Activated T-cell treated with anti-CD3 and anti-CD28 coated beads, Interleukin-2, amount 50 U/mL, for 24 hours (primary cell): ENCODE results near the gene PDK2.
A peak's percentile ranks its signal among the peaks of the same experiment; 100 is the strongest.
"Not testable (repeated sequence)": the region's sequence is repeated elsewhere in the genome, so short reads cannot be mapped to it uniquely, and the experiment has no call there.

Experiments
- DNase-seq: peaks from one replicate; pipeline ENCODE4 v3.0.0-alpha.2; 2020
- H3K27ac Mint-ChIP-seq: 2 replicates; pipeline ENCODE4 v1.8.0; 2020; ENCODE audit warnings: mild to moderate bottlenecking, mixed read lengths
- H3K27me3 Mint-ChIP-seq: 2 replicates; pipeline ENCODE4 v1.8.0; 2020; ENCODE audit warnings: mixed read lengths
- H3K36me3 Mint-ChIP-seq: 2 replicates; pipeline ENCODE4 v1.8.0; 2020; ENCODE audit warnings: low read depth, mixed read lengths
- H3K4me1 Mint-ChIP-seq: 2 replicates; pipeline ENCODE4 v1.8.0; 2020; ENCODE audit warnings: low read depth, mixed read lengths
- H3K4me3 Mint-ChIP-seq: 2 replicates; pipeline ENCODE4 v1.8.0; 2020; ENCODE audit warnings: mild to moderate bottlenecking, moderate library complexity, mixed read lengths
- H3K9me3 Mint-ChIP-seq: 2 replicates; pipeline ENCODE4 v1.8.0; 2020; ENCODE audit warnings: mixed read lengths

PDK2 gene

DNA sequence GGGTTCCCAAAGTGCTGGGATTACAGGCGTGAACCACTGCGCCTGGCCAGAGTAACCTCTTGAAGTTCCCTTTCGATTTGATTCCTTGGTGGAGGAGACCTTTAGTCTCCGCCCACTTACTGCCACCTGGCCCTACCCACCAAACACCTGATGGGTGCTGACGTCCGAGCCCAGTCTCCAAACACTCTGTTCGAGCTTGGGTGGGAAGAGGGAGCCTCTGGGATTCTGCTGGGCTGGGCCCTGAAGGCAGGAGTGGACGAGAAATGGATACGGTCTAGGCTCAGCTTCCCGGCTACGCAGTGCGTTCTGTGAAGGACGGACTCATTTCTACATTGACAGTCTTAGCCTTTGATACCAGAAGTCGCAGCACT is 40.1 kb upstream of the PDK2 start:
- H3K4me1 Mint-ChIP-seq, result peaks cover 48% of the 10 kb centered on the region
- peaks cover 7% of the 10 kb centered on the region for H3K27me3 Mint-ChIP-seq
- DNase-seq, result peak; percentile 39
- no peaks in the 10 kb centered on the region for H3K9me3 Mint-ChIP-seq
- H3K27ac Mint-ChIP-seq, result no peak overlapping the region
- peak overlapping the region; percentile 85 for H3K4me3 Mint-ChIP-seq
- peaks cover 3% of the 10 kb centered on the region for H3K36me3 Mint-ChIP-seq

DNA sequence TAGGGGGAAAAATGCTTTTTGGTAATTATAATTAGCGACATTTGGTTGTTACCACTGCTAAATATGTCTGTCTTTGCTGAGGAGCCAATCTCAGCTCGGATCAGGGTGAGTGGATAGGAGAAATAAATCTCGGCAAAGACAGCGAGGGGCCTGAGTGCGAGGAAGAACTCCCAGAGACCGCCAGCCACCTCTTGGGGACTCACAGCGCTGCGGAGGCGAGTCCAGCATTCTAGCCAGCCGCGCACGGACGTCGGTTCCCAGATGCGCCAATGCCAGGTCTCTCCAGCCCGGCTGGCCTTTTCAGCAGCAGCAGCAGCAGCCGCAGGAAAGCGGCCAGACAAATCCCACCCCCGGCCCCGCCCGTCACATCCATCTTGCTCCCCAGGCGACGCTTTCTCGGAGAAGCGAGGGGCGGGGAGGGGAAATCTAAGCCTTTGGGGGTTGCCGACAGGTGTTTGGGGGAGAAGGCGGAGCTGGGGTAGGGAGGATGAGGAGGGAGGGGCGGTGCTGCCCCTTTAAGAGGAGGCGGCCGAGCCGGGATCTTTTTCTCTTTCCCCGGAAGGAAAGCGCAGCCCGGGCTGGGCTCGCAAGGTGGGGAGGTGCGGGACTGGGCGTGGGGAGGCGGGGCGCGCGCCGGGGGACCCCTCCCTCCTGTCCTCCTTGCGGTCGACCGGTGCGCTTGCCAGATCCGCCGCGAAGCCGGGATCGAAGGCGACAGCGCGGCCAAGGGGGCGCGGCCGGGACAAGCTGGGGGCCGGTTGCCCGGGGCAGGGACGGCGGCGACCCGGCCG is 39.5 kb upstream of the PDK2 start, which contains the start of gene ITGA3:
Gene ITGA3, plus strand, starts transcription at position 685 of the 791 bp plus-strand sequence. CDS start 330 bp downstream, outside the sequence.
- DNase-seq, result peak; percentile 76

DNA sequence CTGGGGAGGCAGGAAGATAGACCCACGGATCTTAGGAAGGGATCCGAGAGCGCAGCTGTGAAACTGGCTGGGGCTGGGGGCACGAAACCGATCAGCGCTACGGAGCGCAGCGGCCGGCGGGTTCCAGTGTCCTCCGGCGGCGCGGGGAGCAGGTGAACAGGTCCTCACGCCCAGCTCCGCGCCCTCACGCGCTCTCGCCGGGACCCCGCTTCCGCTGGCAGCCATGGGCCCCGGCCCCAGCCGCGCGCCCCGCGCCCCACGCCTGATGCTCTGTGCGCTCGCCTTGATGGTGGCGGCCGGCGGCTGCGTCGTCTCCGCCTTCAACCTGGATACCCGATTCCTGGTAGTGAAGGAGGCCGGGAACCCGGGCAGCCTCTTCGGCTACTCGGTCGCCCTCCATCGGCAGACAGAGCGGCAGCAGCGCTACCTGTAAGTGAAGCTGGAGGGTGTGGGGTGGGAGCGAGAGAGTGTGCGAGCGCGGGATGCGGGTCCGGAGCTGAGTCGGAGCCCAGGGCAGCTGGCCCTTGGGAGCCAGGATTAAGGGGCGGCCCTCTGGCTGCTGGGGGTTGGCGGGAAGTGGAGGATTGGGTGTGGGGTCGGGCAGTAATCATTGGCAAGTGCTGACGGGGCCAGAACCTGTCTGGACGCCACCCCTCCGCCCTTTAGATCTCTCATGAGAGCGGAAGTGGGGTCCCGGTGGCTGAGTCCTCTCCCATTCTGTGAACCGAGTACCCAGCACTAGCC is 38.8 kb upstream of the PDK2 start:
- Mint-ChIP-seq H3K36me3 (peaks cover 3% of the 10 kb centered on the region), H3K4me3 (peak overlapping the region; percentile 85), H3K27me3 (peaks cover 7% of the 10 kb centered on the region), H3K9me3 (no peaks in the 10 kb centered on the region), H3K4me1 (peaks cover 36% of the 10 kb centered on the region), H3K27ac (peak overlapping the region; percentile 67)
- DNase-seq, result peak; percentile 79

More for the DNA sequence above, 39.5 kb upstream of the PDK2 start, which contains the start of gene ITGA3:
- Mint-ChIP-seq H3K27ac (peak within 1 kb of the TSS; percentile 67), H3K27me3 (peaks cover 7% of the 10 kb centered on the region), H3K4me1 (peaks cover 43% of the 10 kb centered on the region), H3K9me3 (no peaks in the 10 kb centered on the region), H3K36me3 (peaks cover 3% of the 10 kb centered on the region), H3K4me3 (peak within 1 kb of the TSS; percentile 85)

DNA sequence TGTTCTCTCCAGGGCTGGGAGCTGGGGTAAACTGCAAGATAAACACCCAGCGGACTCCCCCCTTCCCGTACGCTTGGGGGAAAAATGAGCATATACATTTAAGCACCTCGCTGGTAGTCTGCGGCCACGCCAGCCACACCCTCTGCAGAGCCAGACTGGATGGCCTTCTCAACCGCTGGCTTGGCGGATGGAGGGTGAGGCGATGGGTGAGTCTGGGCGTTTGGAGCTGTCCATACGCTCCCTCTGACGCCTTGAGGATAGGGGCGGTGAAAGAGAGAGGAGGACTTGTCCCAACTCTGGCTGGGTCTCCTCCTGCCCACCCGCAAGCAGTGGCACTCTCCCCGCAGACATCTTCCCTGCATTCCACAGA is 38.2 kb upstream of the PDK2 start:
- peaks cover 7% of the 10 kb centered on the region for H3K27me3 Mint-ChIP-seq
- H3K27ac Mint-ChIP-seq, result no peak overlapping the region
- no peaks in the 10 kb centered on the region for H3K9me3 Mint-ChIP-seq
- peak; percentile 36 for DNase-seq
- peaks cover 3% of the 10 kb centered on the region for H3K36me3 Mint-ChIP-seq
- peaks cover 30% of the 10 kb centered on the region for H3K4me1 Mint-ChIP-seq
- H3K4me3 Mint-ChIP-seq, result peak overlapping the region; percentile 85

DNA sequence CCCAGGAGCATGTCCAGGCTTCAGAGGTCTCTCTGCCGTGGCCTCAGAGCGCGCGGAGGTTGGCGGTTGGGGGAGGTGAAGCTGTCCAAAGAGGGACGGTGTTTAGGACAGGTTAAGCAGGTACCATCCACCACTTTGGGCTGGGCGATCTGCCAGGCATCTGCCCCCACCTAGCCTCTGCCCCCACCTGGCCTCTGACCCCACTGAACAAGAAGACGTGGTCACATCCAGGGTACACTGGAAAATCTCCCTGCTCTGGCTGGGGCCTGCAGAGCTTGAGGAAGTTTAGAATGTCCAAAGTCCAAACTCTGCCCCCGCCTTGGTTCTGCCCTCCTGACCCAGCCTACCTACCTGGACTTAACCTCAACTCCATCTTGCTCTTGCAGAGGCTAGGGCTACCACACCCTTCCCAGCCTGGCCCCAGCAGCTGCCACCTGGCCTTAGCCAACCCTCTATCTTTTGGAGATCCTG is 37.6 kb upstream of the PDK2 start:
- peak overlapping the region; percentile 85 for H3K4me3 Mint-ChIP-seq
- H3K36me3 Mint-ChIP-seq, result peaks cover 3% of the 10 kb centered on the region
- no peak for DNase-seq
- no peak overlapping the region for H3K27ac Mint-ChIP-seq
- H3K27me3 Mint-ChIP-seq, result peaks cover 7% of the 10 kb centered on the region
- no peaks in the 10 kb centered on the region for H3K9me3 Mint-ChIP-seq
- H3K4me1 Mint-ChIP-seq, result peaks cover 26% of the 10 kb centered on the region

DNA sequence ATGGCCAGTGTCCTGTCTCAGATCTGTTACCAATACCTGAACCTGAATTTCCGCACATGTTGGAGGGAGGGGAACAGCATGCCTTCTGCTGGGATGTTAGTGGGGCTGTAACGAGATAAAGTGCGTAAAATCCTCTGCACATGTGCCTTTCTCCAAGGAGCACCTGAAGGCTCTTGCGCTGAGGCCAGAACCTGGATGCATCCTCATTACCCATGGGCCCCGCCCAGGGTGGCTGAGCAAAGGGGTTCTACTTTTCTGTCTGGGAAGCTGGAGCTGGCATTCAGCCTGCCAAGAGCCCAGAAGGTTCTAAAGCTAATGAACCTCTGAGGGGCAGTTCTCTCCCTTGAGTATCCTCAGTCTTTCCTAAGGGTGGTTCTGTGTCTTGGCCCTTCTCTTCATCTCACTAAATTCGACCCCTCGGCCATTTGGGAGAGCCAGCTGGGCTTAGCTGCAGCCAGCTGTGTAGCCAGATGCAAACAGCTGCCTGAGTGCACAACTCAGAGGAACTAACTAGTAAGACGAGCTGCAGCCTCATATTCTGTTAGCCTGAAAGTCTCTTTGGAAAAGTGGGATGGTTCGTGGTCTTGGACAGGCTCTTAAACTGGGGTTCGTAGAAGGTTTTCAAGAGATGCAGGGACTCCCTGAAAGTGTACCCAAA is 36.7 kb upstream of the PDK2 start:
- Mint-ChIP-seq H3K27ac (no peak overlapping the region), H3K27me3 (peaks cover 5% of the 10 kb centered on the region), H3K4me1 (peaks cover 23% of the 10 kb centered on the region), H3K36me3 (peaks cover 3% of the 10 kb centered on the region), H3K4me3 (no peak overlapping the region), H3K9me3 (no peaks in the 10 kb centered on the region)
- no peak for DNase-seq

DNA sequence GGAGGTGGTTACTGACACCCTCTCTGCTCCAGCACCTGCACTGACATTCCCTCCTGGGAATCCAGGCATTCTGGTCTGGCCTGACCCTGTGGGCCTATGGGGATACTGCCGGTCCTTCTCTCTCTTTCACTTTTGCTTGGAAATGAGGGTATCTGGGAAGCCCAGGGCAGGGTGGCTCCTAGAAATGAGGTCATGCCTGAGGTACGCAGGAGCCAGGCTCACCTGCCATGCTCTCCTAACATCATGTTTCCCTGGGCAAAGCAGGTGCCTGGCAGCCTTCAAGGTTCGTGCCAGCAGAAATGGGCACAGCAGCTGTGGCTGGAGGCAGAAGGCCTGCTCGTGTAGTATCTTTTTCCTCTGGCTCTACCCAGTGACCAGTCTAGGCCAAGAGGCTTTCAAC is 35.9 kb upstream of the PDK2 start:
- peak overlapping the region; percentile 15 for H3K27ac Mint-ChIP-seq

DNA sequence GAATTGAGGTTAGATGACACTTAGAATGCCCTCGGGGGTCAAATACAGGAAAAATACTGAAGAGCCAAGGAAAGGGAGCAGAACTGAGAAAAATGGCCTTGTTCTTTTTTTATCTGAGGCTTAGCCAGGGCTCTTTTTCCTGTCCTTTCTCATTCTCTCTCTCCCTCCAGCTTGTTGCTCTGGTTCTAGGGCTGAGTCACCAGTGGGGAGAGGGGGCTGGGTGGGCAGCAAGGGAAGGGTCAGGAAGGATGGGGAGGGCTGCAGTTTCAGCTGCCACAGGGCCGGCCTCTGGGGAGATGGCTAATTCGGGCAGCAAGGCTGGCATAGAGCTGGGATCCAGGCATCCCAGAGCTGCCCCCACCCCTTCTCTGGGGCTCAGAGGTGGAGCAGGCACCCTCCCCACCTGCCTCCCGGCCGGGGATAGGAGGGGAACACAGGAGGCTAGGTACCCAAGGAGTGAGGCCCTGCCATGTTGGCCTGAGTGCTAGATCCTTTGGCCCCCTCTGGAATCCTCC is 35.3 kb upstream of the PDK2 start:
- no peak overlapping the region for H3K4me3 Mint-ChIP-seq
- H3K36me3 Mint-ChIP-seq, result peaks cover 3% of the 10 kb centered on the region
- peaks cover 5% of the 10 kb centered on the region for H3K27me3 Mint-ChIP-seq
- peaks cover 23% of the 10 kb centered on the region for H3K4me1 Mint-ChIP-seq
- no peaks in the 10 kb centered on the region for H3K9me3 Mint-ChIP-seq
- H3K27ac Mint-ChIP-seq, result no peak overlapping the region
- DNase-seq, result no peak

More for the DNA sequence above, 35.9 kb upstream of the PDK2 start:
- H3K4me3 Mint-ChIP-seq, result no peak overlapping the region
- peaks cover 5% of the 10 kb centered on the region for H3K27me3 Mint-ChIP-seq
- DNase-seq, result no peak
- peaks cover 23% of the 10 kb centered on the region for H3K4me1 Mint-ChIP-seq
- H3K36me3 Mint-ChIP-seq, result peaks cover 3% of the 10 kb centered on the region
- H3K9me3 Mint-ChIP-seq, result no peaks in the 10 kb centered on the region

DNA sequence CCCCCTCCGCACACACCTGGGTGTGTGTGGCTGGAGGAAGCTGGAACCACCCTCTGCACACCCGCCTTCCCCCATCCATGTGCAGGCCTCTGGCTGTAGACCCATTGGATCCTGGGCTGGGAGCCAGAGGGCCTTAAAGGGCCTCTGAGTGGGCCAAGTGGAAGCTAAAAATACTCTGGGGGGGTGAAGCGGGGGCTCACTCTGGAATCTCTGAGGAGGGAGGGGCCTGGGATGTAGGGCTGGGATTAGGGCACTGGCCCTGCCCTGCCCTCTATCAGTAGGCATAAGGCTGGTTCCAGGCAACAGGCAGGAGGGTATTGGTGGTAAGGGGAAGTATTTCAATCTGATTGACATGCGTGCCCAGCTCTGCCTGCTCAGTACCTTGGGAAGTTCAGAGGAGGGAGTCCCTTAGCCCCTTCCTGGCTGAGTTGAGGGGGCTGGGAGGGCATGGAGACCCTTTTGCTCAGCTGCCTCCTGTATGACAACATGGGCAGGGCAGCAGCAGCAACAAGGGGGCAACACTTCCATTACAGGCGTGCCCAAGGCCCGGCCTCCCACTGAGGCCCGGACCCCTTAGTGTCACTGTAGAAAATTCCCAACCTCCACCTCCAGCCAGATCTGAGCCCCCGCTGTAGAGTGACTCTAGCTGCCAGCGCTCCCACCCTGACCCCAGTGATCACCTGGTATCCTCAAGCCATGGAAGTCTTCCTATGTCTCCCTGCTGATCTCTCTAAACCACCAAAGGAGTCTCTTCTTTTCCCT is 34.0 kb upstream of the PDK2 start:
- DNase-seq, result no peak
- H3K27me3 Mint-ChIP-seq, result no peaks in the 10 kb centered on the region
- no peak overlapping the region for H3K27ac Mint-ChIP-seq
- peaks cover 14% of the 10 kb centered on the region for H3K4me1 Mint-ChIP-seq
- peaks cover 3% of the 10 kb centered on the region for H3K36me3 Mint-ChIP-seq
- H3K4me3 Mint-ChIP-seq, result no peak overlapping the region
- no peaks in the 10 kb centered on the region for H3K9me3 Mint-ChIP-seq

DNA sequence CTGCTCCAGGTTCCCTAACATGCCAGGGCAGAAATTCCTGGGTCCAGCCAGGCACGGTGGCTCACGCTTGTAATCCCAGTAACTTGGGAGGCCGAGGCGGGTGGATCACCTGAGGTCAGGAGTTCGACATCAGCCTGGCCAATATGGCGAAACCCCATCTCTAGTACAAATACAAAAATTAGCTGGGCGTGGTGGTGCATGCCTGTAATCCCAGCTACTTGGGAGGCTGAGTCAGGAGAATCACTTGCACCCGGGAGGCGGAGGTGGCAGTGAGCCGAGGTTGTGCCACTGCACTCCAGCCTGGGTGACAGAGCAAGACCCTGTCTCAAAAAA is 33.5 kb upstream of the PDK2 start:
- not testable (repeated sequence) for H3K27me3 Mint-ChIP-seq, H3K4me3 Mint-ChIP-seq, H3K36me3 Mint-ChIP-seq, DNase-seq, H3K27ac Mint-ChIP-seq, H3K9me3 Mint-ChIP-seq
- peaks cover 11% of the 10 kb centered on the region for H3K4me1 Mint-ChIP-seq

DNA sequence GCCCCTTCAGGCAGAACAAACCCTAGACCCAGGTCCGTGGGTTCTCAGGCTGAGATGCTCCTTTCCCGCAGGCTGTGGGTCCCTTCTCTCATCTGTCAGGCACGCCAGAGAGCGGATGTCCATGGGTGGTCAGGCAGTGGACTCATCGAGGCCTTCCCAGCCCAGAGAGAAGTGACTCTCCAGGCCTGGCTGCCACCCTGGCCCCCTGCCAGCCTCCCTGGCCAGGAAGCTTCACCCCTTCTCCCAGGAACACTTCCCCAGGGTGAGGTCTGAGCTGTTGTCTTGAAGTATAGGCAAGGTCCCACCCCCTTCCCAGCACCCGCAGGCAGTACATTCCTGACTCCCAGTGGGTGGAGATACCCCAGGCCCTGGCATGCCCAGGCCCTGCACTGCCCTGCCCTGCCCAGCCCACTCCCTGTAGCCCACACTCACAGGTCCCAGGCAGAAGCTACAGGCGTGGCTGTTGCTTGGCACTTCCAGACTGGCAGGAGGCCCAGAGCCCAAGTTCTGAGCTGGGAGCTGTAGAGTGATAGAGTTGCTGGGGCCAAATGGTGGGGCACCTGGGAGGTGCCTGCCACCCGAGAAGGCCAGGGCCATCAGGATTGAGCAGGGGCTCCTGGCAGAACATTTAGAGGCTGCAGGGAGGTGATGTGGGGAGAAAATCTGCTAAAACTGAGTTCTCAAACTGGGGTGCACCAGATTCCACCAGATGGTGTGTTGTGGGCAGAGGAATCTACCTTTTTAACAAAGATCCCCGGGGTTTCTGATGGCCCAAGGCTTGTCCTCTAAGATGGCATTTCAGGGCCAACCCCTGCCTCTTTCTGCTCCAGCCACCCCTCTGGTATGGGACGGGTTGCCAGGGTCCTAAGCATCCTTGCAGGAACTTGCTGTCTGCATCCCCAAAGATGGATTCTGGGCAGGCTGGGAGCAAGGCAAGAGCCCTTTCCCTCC is 32.6 kb upstream of the PDK2 start:
- H3K9me3 Mint-ChIP-seq, result no peaks in the 10 kb centered on the region
- no peaks in the 10 kb centered on the region for H3K27me3 Mint-ChIP-seq
- no peak for DNase-seq
- H3K36me3 Mint-ChIP-seq, result no peaks in the 10 kb centered on the region
- peaks cover 4% of the 10 kb centered on the region for H3K4me1 Mint-ChIP-seq
- H3K27ac Mint-ChIP-seq, result no peak overlapping the region
- no peak overlapping the region for H3K4me3 Mint-ChIP-seq

DNA sequence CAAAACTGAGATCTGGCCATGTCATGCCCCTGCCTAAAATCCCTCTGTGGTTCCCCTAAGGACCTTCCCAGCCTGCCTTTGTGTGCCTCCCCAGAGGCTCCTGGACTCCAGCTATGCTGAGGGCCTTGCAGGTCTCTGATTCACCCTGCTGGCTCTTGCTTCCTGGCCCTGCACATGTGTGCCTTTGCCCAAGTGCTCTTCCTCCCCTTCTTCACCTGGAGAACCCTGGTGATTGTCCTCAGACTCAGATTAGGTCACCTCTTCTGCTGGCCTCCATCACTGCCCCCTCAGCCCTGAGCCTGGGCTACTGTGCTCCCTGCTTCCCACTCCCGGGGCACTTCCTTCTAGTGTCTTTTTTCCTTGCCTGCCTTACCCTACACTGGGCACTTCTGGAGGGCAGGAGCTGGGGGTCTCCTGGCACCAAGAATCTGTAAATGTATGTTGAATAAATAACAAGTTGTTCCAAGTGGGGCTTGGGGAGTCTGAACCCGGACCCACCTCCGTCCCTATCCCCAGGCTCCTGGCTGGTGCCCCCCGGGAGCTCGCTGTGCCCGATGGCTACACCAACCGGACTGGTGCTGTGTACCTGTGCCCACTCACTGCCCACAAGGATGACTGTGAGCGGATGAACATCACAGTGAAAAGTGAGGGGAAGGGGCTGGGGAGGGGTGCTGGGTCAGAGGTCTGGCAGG is 31.4 kb upstream of the PDK2 start:
- Mint-ChIP-seq H3K27me3 (no peaks in the 10 kb centered on the region), H3K4me1 (no peaks in the 10 kb centered on the region), H3K36me3 (no peaks in the 10 kb centered on the region), H3K9me3 (no peaks in the 10 kb centered on the region), H3K4me3 (no peak overlapping the region), H3K27ac (no peak overlapping the region)
- DNase-seq, result no peak
